ENCODE measurements around the gene FGF1.

Gene FGF1

GRCh38 chr5:142614054-142614453 lies 71.8 kb downstream of the FGF1 start:
- DNase-seq (ENCODE audit: low read depth in 2 of 2) = no peak

- peak; percentile 96 to 98 for DNase-seq (ENCODE audit: low read depth in 2 of 2)
Measured at GRCh38 chr5:142613271-142613671, 72.6 kb downstream of the FGF1 start.

- no peak for DNase-seq (ENCODE audit: low read depth in 2 of 2)
Measured at GRCh38 chr5:142612494-142613270, 73.2 kb downstream of the FGF1 start.

DNA sequence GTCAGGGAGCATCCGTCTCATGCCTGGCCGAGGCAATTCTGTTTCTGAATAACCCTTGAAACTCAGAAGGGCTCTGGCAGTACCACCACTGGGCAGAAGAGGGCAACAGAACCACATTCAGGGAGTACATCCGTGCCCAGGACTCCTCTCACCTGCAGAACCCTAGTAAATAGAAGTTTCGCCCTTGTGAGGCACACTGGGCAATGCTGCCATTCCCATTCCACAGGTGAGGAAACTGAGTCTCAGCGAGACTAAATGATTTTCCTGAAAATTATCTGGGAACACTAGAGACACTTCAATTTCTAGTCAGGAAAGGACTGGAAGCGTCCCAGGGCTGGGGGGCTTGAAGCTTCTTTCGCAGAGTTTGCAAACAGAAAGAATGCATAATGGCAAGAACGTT lies 74.7 kb downstream of the FGF1 start:
- no peak for DNase-seq (ENCODE audit: low read depth in 2 of 2)

GRCh38 chr5:142610176-142611001 lies 75.5 kb downstream of the FGF1 start:
- no peak for DNase-seq (ENCODE audit: low read depth in 2 of 2)

DNA sequence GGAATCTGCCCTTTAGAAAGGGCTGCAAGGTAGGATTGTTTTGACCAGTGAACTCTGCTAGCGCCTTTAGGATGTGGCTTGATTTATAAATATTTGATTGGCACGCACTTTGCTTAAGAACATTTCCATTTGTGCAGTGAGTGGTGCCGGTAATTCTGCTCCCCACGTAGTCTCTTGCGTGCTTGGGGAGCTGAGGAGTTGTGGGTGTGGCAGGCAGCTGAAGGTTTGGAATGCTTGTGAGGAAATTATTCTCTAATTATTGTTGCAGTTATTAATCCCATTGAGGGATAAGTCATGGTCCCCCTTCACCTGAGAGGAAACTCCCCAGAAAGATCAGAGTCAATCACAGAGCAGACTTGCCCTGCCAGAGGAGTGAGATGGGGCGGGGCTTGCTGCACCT lies 76.7 kb downstream of the FGF1 start:
- DNase-seq (ENCODE audit: low read depth in 2 of 2) = no peak

DNA sequence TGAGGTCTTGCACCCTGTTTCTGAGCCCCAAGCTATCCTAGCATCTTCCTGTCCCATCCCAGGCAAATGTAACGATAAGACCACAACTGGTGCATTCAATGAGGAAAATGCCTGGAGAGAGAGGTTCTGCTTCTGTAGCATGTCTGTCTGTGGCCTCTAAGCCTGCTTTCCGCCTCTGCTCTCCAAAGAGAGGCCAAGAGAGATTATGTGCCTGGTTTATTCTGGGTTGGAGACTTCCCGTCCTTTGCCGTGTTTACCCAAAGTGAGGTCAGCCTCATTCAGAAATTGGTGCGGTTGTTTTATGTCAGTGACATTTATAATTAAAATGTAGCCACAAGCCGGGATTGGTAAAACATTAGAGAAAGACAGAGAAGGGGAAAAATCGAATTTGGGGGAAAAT lies 77.8 kb downstream of the FGF1 start:
- no peak for DNase-seq (ENCODE audit: low read depth in 2 of 2)

GRCh38 chr5:142605611-142606010 lies 80.3 kb downstream of the FGF1 start:
- DNase-seq (ENCODE audit: low read depth in 2 of 2) = no peak

GRCh38 chr5:142602720-142603245 lies 83.1 kb downstream of the FGF1 start:
- no peak for DNase-seq (ENCODE audit: low read depth in 2 of 2)

- DNase-seq (ENCODE audit: low read depth in 2 of 2) = no peak
Measured at GRCh38 chr5:142601432-142601831, 84.5 kb downstream of the FGF1 start.

DNA sequence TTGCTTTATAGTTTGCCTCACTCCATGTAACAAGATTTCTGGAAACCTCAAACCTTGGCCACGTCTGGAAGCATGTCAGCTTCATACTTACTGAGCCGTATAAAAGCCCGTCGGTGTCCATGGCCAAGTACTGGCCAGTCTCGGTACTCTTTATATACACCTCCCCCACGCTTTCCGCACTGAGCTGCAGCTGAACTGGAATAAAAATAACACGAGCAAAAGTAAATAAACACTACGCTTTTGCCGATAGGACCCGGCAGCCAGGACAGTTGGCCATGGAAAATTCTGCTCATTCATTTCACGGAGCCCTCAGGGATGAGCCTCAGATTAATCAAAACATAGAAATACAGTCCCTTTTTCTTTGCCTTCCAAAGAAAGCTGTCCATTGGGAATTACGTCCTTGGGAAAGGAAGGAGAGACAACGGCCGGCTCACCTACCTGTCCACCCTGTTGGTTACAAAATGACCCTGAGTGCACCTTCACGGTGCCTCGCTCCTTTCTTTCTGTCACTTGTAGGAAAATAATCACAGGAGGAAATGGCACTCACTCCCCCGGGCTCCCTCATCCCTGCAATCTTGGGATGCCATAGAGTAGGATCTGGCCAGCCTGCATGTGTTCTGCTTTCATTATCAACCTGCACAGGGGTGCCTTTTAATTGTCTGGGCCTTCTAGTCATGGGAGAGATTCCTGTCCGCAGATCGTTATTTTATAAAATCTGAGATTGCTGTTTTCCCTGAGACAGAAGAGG lies 85.1 kb downstream of the FGF1 start:
- no peak for DNase-seq (ENCODE audit: low read depth in 2 of 2)

- no peak for DNase-seq (ENCODE audit: low read depth in 2 of 2)
Measured at GRCh38 chr5:142600092-142600491, 85.8 kb downstream of the FGF1 start.

- no peak for DNase-seq (ENCODE audit: low read depth in 2 of 2)
Measured at GRCh38 chr5:142598338-142598700, 87.6 kb downstream of the FGF1 start.

GRCh38 chr5:142597546-142598337 lies 88.1 kb downstream of the FGF1 start:
- peak; percentile 43 to 44 for DNase-seq (ENCODE audit: low read depth in 2 of 2)

DNA sequence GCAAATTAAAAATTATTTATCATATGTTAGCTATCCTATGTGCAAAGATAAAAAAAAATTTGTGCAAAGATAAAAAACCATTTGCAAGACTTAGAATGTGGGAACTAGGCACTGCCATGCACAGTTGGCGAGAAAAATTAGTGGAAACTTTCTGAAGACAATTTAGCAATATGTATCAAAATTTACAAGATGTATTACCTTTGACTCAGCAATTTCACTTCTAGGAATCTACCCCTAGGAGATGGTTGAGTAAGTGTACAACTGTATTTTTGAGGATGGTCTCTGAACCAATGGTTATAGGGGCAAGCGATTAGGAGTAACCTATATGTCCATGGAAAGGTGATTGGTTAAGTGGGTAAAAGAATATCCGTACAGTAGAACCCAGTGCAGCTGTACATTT lies 88.9 kb downstream of the FGF1 start:
- DNase-seq (ENCODE audit: low read depth in 2 of 2) = no peak

- DNase-seq (ENCODE audit: low read depth in 2 of 2) = no peak
Measured at GRCh38 chr5:142592365-142592764, 93.5 kb downstream of the FGF1 start.

DNA sequence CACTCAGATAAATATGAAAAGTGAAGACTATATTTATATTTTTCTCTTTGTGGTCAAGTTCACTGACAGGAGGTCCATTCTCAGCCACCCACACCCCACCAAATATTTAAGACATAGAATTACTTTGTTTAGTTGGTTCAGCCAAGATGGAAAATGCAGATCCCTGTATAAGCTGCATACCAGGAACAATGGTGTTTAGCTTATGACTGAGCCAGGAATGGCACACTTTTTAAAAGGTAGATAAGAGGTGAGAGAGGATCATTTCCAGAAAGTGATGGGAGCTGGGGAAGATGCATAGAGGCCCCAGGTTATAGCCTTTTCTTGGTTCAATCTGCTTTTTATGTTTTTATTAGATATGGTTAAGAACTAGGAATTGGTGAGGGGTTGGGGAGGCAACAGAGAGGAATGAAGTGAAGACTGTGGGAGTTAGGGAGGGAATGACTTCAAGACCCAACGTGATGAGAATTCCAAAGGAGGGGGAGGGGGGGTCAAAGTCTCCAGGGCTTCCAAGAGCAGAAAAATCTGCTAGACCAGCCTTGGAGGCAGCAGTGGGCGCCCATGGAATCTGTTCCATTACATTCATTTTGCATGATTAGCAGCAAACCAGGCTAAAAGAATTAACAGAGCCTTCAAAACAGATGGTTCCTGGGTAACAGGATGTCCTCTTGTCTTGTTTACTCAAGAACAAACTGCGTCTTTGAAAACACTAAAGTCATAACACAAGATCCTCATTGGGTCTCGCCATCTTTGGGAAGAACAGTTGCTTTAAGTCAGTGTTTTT lies 95.2 kb downstream of the FGF1 start:
- DNase-seq (ENCODE audit: low read depth in 2 of 2) = no peak

GRCh38 chr5:142589720-142590119 lies 96.2 kb downstream of the FGF1 start:
- DNase-seq (ENCODE audit: low read depth in 2 of 2) = no peak

GRCh38 chr5:142587354-142587965 lies 98.4 kb downstream of the FGF1 start:
- no peak for DNase-seq (ENCODE audit: low read depth in 2 of 2)

- DNase-seq (ENCODE audit: low read depth in 2 of 2) = no peak
Measured at GRCh38 chr5:142586552-142586951, 99.3 kb downstream of the FGF1 start.
